Hematopoietic multipotent progenitor cell (in vitro differentiated cells): ENCODE results near the gene MIER1. TPM values are rescaled to one million over a fixed set of nuclear protein-coding genes. Genes with fewer than 3 reads are reported as not detected.
"Not testable (repeated sequence)": the region's sequence is repeated elsewhere in the genome, so short reads cannot be mapped to it uniquely, and the experiment has no call there.

Experiments used
- DNase-seq, 3 donors: peaks; one replicate each; pipeline ENCODE4 v3.0.0-alpha.2; 2011 to 2015; ENCODE audit warnings: low read depth in 2 of 3, low spot score in 2 of 3
- total RNA-seq: library from RNA; depleted of rRNA; stranded (reverse); fragments of >200 nt; gene quantifications from one replicate; pipeline ENCODE4 v1.2.3, GENCODE V29; 2012

The MIER1 gene
- total RNA-seq, 1 donor: 17.5 TPM

GRCh38 chr1:66937529-66938234 is 12.9 kb downstream of the MIER1 start:
- DNase-seq: no peak

- DNase-seq: no peak
Observed at GRCh38 chr1:66938613-66939012, 13.8 kb downstream of the MIER1 start.

GRCh38 chr1:66940981-66941380 is 16.2 kb downstream of the MIER1 start:
- no peak for DNase-seq

- DNase-seq: no peak
Observed at GRCh38 chr1:66943361-66943969, 18.7 kb downstream of the MIER1 start.

- no peak for DNase-seq
Observed at GRCh38 chr1:66944330-66945274, 19.8 kb downstream of the MIER1 start.

GRCh38 chr1:66945316-66945715 is 20.5 kb downstream of the MIER1 start:
- no peak for DNase-seq

- no peak for DNase-seq
Observed at GRCh38 chr1:66947267-66947666, 22.5 kb downstream of the MIER1 start.

GRCh38 chr1:66951513-66951912 is 26.7 kb downstream of the MIER1 start:
- no peak for DNase-seq

GRCh38 chr1:66954208-66954607 is 29.4 kb downstream of the MIER1 start:
- no peak for DNase-seq

GRCh38 chr1:66957938-66958337 is 33.1 kb downstream of the MIER1 start:
- no peak for DNase-seq

- DNase-seq: not testable (repeated sequence)
Observed at GRCh38 chr1:66966188-66966873, 41.5 kb downstream of the MIER1 start.

- no peak for DNase-seq
Observed at GRCh38 chr1:66968574-66968973, 43.8 kb downstream of the MIER1 start.

GRCh38 chr1:66978201-66978600 is 53.4 kb downstream of the MIER1 start:
- DNase-seq: no peak

- not testable (repeated sequence) for DNase-seq
Observed at GRCh38 chr1:66979621-66980020, 54.8 kb downstream of the MIER1 start.

GRCh38 chr1:66980745-66981367 is 56.1 kb downstream of the MIER1 start:
- DNase-seq: peak in 1 of 3 donors; percentile 10

GRCh38 chr1:66981679-66982078 is 56.9 kb downstream of the MIER1 start:
- DNase-seq: peak; percentile 23 to 83 (median 57)

- DNase-seq: no peak
Observed at GRCh38 chr1:66982561-66983260, 57.9 kb downstream of the MIER1 start.

GRCh38 chr1:66984491-66984890 is 59.7 kb downstream of the MIER1 start:
- DNase-seq: no peak

GRCh38 chr1:66985835-66986234 is 61.0 kb downstream of the MIER1 start:
- no peak for DNase-seq

GRCh38 chr1:66993076-66993475 is 68.3 kb downstream of the MIER1 start:
- no peak for DNase-seq
